Measurements from ENCODE around the gene NUFIP2. TPM values are rescaled to one million over a fixed set of nuclear protein-coding genes. Genes with fewer than 3 reads are reported as not detected.

Gene NUFIP2
- total RNA-seq, 4 donors from 2014 or later = 36.5 to 62.3 (median 44.2) TPM

- ATAC-seq (ENCODE audit: low FRiP score) = no peak
- no peak for TF ChIP-seq CTCF (IDR thresholded peaks at IDR 0.05)
- no peak for DNase-seq (ENCODE audit: low spot score)
Observed at GRCh38 chr17:29327412-29327811, 33.5 kb upstream of the NUFIP2 start.

GRCh38 chr17:29326023-29326813, 32.3 kb upstream of the NUFIP2 start:
- DNase-seq (ENCODE audit: low spot score) = no peak
- ATAC-seq (ENCODE audit: low FRiP score) = no peak
- TF ChIP-seq CTCF (IDR thresholded peaks at IDR 0.05) = no peak

- no peak for TF ChIP-seq CTCF (IDR thresholded peaks at IDR 0.05)
- no peak for ATAC-seq (ENCODE audit: low FRiP score)
- DNase-seq (ENCODE audit: low spot score) = no peak
Observed at GRCh38 chr17:29322363-29322762, 28.4 kb upstream of the NUFIP2 start.

- ATAC-seq (ENCODE audit: low FRiP score) = no peak
- no peak for TF ChIP-seq CTCF (IDR thresholded peaks at IDR 0.05)
- no peak for DNase-seq (ENCODE audit: low spot score)
Observed at GRCh38 chr17:29303386-29303785, 9.4 kb upstream of the NUFIP2 start.

- DNase-seq (ENCODE audit: low spot score) = no peak
- no peak for TF ChIP-seq CTCF (IDR thresholded peaks at IDR 0.05)
- ATAC-seq (ENCODE audit: low FRiP score) = no peak
Observed at GRCh38 chr17:29299031-29299430, 5.1 kb upstream of the NUFIP2 start.

- no peak for TF ChIP-seq CTCF (IDR thresholded peaks at IDR 0.05)
- DNase-seq (ENCODE audit: low spot score) (no peak), ATAC-seq (ENCODE audit: low FRiP score) (no peak)
Observed at GRCh38 chr17:29295420-29295819, 1.5 kb upstream of the NUFIP2 start.

- no peak for DNase-seq (ENCODE audit: low spot score)
- no peak for ATAC-seq (ENCODE audit: low FRiP score)
- no peak for TF ChIP-seq CTCF (IDR thresholded peaks at IDR 0.05)
Observed at GRCh38 chr17:29294580-29294900, 592 bp upstream of the NUFIP2 start.

Data from omental fat pad (tissue), 4 donors.